IMR-90 (cell line): ENCODE results near the gene SLIT1. TPM values are rescaled to one million over a fixed set of nuclear protein-coding genes. Genes with fewer than 3 reads are reported as not detected.

Experiments
- ATAC-seq: fragments of 200-7000 bp; cut with Tn5 transposase; 2 replicates; pipeline ENCODE4 v1.9.1; 2020; ENCODE audit warnings: low read depth, mild to moderate bottlenecking, moderate library complexity
- BruUV-seq: library from RNA; stranded (reverse); fragments of 400-500 nt; replicated peaks from 2 replicates; lab custom pipeline; 2021; lab: Mats Ljungman, UMichigan
- CTCF ChIA-PET: fragments of 300-600 bp; formaldehyde crosslinking; extraction: SDS; loops from one replicate; lab custom pipeline; 2021; ENCODE audit warnings: antibody characterized with exemption; lab: Yijun Ruan, JAX
- POLR2A ChIA-PET: fragments of 300-600 bp; sonication (Branson Sonifier 250); formaldehyde crosslinking; loops from one replicate; lab custom pipeline; 2022; ENCODE audit warnings: antibody characterized with exemption; ENCODE audit not compliant: unreplicated experiment; lab: Charles Lee
- DNase-seq: peaks from one replicate; pipeline ENCODE4 v3.0.0; 2013
- H2AFZ ChIP-seq: replicated peaks from 2 replicates; pipeline ENCODE3; 2013; ENCODE audit warnings: low read length, mild to moderate bottlenecking; ENCODE audit not compliant: poor library complexity
- H2AK5ac ChIP-seq: 2 replicates; pipeline ENCODE4 v1.6.1; 2013; ENCODE audit warnings: low read depth, low read length, inconsistent platforms
- H2AK9ac ChIP-seq: replicated peaks from 2 replicates; pipeline ENCODE3; 2013; ENCODE audit warnings: mild to moderate bottlenecking, low read depth, low read length, moderate library complexity; ENCODE audit not compliant: poor library complexity
- H2BK120ac ChIP-seq: 2 replicates; pipeline ENCODE4 v1.6.1; 2013; ENCODE audit warnings: low read depth, low read length, inconsistent platforms
- H2BK15ac ChIP-seq: 3 replicates; pipeline ENCODE4 v1.6.1; 2013; ENCODE audit warnings: low read depth, low read length, inconsistent platforms
- H2BK20ac ChIP-seq: 2 replicates; pipeline ENCODE4 v1.6.1; 2013; ENCODE audit warnings: low read depth, mild to moderate bottlenecking, inconsistent platforms, low read length, moderate library complexity
- H2BK5ac ChIP-seq: 2 replicates; pipeline ENCODE4 v1.6.1; 2013; ENCODE audit warnings: mild to moderate bottlenecking, low read depth, low read length, inconsistent platforms; ENCODE audit not compliant: poor library complexity, severe bottlenecking
- H3K14ac ChIP-seq: replicated peaks from 2 replicates; pipeline ENCODE4 v1.6.1; 2013; ENCODE audit warnings: low read depth, low read length, inconsistent platforms
- H3K18ac ChIP-seq: 2 replicates; pipeline ENCODE4 v1.6.1; 2013; ENCODE audit warnings: low read depth, low read length, control low read depth
- H3K23ac ChIP-seq: 2 replicates; pipeline ENCODE4 v1.6.1; 2013; ENCODE audit warnings: low read depth, low read length, inconsistent platforms
- H3K27ac ChIP-seq: 2 replicates; pipeline ENCODE4 v1.5.1; 2013; ENCODE audit warnings: mild to moderate bottlenecking, control low read depth, low read length; ENCODE audit not compliant: insufficient read depth
- H3K27me3 ChIP-seq: 2 replicates; pipeline ENCODE4 v1.6.1; 2013; ENCODE audit warnings: low read length; ENCODE audit not compliant: control insufficient read depth, insufficient read depth
- H3K36me3 ChIP-seq: 2 replicates; pipeline ENCODE4 v1.6.1; 2013; ENCODE audit warnings: low read length, mixed read lengths; ENCODE audit not compliant: control insufficient read depth, insufficient read depth
- H3K4ac ChIP-seq: 2 replicates; pipeline ENCODE4 v1.6.1; 2013; ENCODE audit warnings: low read depth, low read length, inconsistent platforms
- H3K4me1 ChIP-seq: 2 replicates; pipeline ENCODE4 v1.6.1; 2013; ENCODE audit warnings: low read length, mixed read lengths; ENCODE audit not compliant: control insufficient read depth, insufficient read depth
- H3K4me2 ChIP-seq: 2 replicates; pipeline ENCODE4 v1.6.1; 2013; ENCODE audit warnings: low read depth, mild to moderate bottlenecking, control low read depth, low read length, moderate library complexity
- H3K4me3 ChIP-seq: 2 replicates; pipeline ENCODE4 v1.5.1; 2013; ENCODE audit warnings: low read depth, mild to moderate bottlenecking, control low read depth, low read length, moderate library complexity; ENCODE audit not compliant: insufficient read depth
- H3K56ac ChIP-seq: 2 replicates; pipeline ENCODE4 v1.6.1; 2013; ENCODE audit warnings: low read length, inconsistent platforms; ENCODE audit not compliant: insufficient read depth; ENCODE audit errors: extremely low read depth
- H3K79me1 ChIP-seq, 2 experiments: 2 replicates each; pipeline ENCODE4 v1.6.1; 2013; ENCODE audit warnings: low read length in 2 of 2, inconsistent platforms in 1 of 2, low read depth in 1 of 2
- H3K9ac ChIP-seq: 2 replicates; pipeline ENCODE4 v1.6.1; 2013; ENCODE audit warnings: low read depth, low read length, control low read depth
- H3K9me1 ChIP-seq: 2 replicates; pipeline ENCODE4 v1.6.1; 2013; ENCODE audit warnings: low read length, inconsistent platforms; ENCODE audit not compliant: insufficient read depth
- H3K9me3 ChIP-seq: 2 replicates; pipeline ENCODE4 v1.6.1; 2013; ENCODE audit warnings: low read length; ENCODE audit not compliant: control insufficient read depth, insufficient read depth
- H4K20me1 ChIP-seq: 2 replicates; pipeline ENCODE4 v1.6.1; 2013; ENCODE audit warnings: low read length, inconsistent platforms; ENCODE audit not compliant: insufficient read depth
- H4K5ac ChIP-seq: 2 replicates; pipeline ENCODE4 v1.6.1; 2013; ENCODE audit warnings: mild to moderate bottlenecking, low read depth, low read length, control low read depth
- H4K8ac ChIP-seq, 2 experiments: 2 replicates each; pipeline ENCODE4 v1.6.1; 2013; ENCODE audit warnings: low read depth in 2 of 2, low read length in 2 of 2, control low read depth in 1 of 2, inconsistent platforms in 1 of 2
- H4K91ac ChIP-seq: 2 replicates; pipeline ENCODE4 v1.6.1; 2013; ENCODE audit warnings: low read depth, low read length, inconsistent platforms; ENCODE audit not compliant: insufficient read depth
- CHD1 ChIP-seq: IDR thresholded peaks from 2 replicates; pipeline ENCODE4 v1.6.1; 2012; ENCODE audit warnings: low read depth, low read length, improper control_type of control experiment
- FOS ChIP-seq: fragments of 150-350 bp; IDR thresholded peaks from 2 replicates; pipeline ENCODE4 v1.6.1; 2016; ENCODE audit warnings: low read depth, low read length
- MAFK ChIP-seq: IDR thresholded peaks from 2 replicates; pipeline ENCODE4 v1.6.1; 2012; ENCODE audit warnings: low read depth, low read length, improper control_type of control experiment
- MAZ ChIP-seq: IDR thresholded peaks from 2 replicates; pipeline ENCODE4 v1.6.1; 2012; ENCODE audit warnings: low read depth, mild to moderate bottlenecking, low read length, improper control_type of control experiment, moderate library complexity, borderline replicate concordance
- POLR2A ChIP-seq: IDR thresholded peaks from 2 replicates; pipeline ENCODE4 v1.6.1; 2012; ENCODE audit warnings: mild to moderate bottlenecking, low read depth, low read length
- SMC3 ChIP-seq: fragments of 150-350 bp; IDR thresholded peaks from 2 replicates; pipeline ENCODE4 v1.6.1; 2016; ENCODE audit warnings: low read depth, mild to moderate bottlenecking, antibody characterized with exemption, low read length, moderate library complexity
- WGBS, 2 experiments: methylation state at CpG; one replicate each; pipeline versions ENCODE4 v1.1.5 to v1.1.7; 2013; ENCODE audit warnings: missing lambda C conversion rate in 2 of 2; ENCODE audit not compliant: insufficient read length in 1 of 2; ENCODE audit errors: extremely low coverage in 2 of 2; 5-methylcytosine and 5-hydroxymethylcytosine counted together
- dilution Hi-C: fragments of 300-500 bp; cut with HindIII; formaldehyde crosslinking; loops from one replicate; pipeline ENCODE4 v1.14.3; 2018; ENCODE audit warnings: low sequenced_read_pairs; ENCODE audit not compliant: unreplicated experiment
- in situ Hi-C: fragments of 300-500 bp; cut with MboI; formaldehyde crosslinking; loops from 3 replicates; pipeline ENCODE4 v1.14.3; 2019; ENCODE audit warnings: low sequenced_read_pairs, inconsistent platforms, mixed read lengths
- intact Hi-C: fragments of 100-400 bp; cut with micrococcal nuclease; formaldehyde crosslinking; loops from 2 replicates; pipeline ENCODE4 v1.10.0; 2022
- polyA plus RNA-seq, 3 experiments: library from polyadenylated mRNA; depleted of rRNA; stranded (reverse); fragments of >200 nt; gene quantifications; 2 replicates each; pipeline ENCODE4 v1.2.3, GENCODE V29; 2012; ENCODE audit warnings: low replicate concordance in 1 of 3
- total RNA-seq: library from RNA; depleted of rRNA; stranded (reverse); fragments of >200 nt; gene quantifications from 2 replicates; pipeline ENCODE4 v1.2.3, GENCODE V29; 2012
- TF ChIP-seq, protein P1 (sequence below): conservative IDR thresholded peaks from 2 replicates; pipeline ENCODE4 v1.5.1; 2012; ENCODE audit warnings: mild to moderate bottlenecking, low read depth, low read length, improper control_type of control experiment
- TF ChIP-seq, protein P2 (sequence below): fragments of 150-350 bp; IDR thresholded peaks from 2 replicates; pipeline ENCODE4 v1.6.1; 2016; ENCODE audit warnings: low read depth, mild to moderate bottlenecking, low read length, moderate library complexity, borderline replicate concordance

Gene SLIT1
- total and polyA plus RNA-seq, 2 of the 4 experiments (the other 2 are of a cell fraction), result under 0.01 TPM

DNA sequence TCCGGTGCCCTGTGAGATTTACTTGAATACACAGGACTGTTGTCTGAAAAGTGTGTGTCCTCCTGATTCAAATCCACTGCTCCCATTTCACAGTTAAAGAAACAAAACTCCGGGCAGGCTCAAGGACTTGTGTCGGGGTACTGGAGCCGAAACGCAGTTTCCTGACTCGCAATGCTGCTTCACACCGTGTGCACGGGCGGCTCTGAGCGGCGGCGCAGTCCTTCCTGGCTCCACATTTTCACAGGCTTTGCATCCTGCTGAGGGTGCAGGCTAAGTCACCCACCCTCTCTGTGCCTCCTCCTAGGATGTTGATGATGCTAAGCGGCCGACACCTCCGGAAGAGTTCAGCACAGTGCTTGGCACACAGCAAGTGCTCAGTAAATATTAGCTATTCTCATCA lies 65.4 kb downstream of the SLIT1 start:
- Histone ChIP-seq H2AFZ (no peak overlapping the region), H3K18ac (no peak overlapping the region), H2AK9ac (no peak overlapping the region), H2BK120ac (no peak overlapping the region), H3K9ac (no peak overlapping the region), H4K91ac (no peak overlapping the region), H3K27me3 (peaks cover 63% of the 10 kb centered on the region), H3K56ac (no peak overlapping the region), H3K9me1 (no peaks in the 10 kb centered on the region), H3K4me3 (no peak overlapping the region), H4K8ac (no peak overlapping the region), H2BK20ac (no peak overlapping the region), H4K20me1 (no peaks in the 10 kb centered on the region), H2BK15ac (no peak overlapping the region), H3K9me3 (no peaks in the 10 kb centered on the region), H2AK5ac (no peak overlapping the region), H3K14ac (no peak overlapping the region), H3K27ac (no peak overlapping the region), H3K36me3 (no peaks in the 10 kb centered on the region), H4K5ac (no peak overlapping the region), H3K4me1 (no peaks in the 10 kb centered on the region), H3K79me1 (no peaks in the 10 kb centered on the region), H3K23ac (no peak overlapping the region), H2BK5ac (no peak overlapping the region), H3K4ac (no peak overlapping the region), H3K4me2 (no peak overlapping the region)
- POLR2A ChIA-PET, result no interaction called here
- in situ Hi-C loops, result no loop called here
- CTCF ChIA-PET, result interaction anchor here (1.0 kb wide), 1 partner anchor 48 kb away, joined by 3 read pairs; no protein-coding TSS in a partner anchor
- intact Hi-C loops, result no loop called here
- no peak for ATAC-seq
- TF ChIP-seq MAFK, result no peak
- no peak for TF ChIP-seq FOS
- no peak for TF ChIP-seq CHD1
- TF ChIP-seq POLR2A, result no peak
- no peak for TF ChIP-seq MAZ
- TF ChIP-seq SMC3, result no peak
- TF ChIP-seq, protein P1, sequence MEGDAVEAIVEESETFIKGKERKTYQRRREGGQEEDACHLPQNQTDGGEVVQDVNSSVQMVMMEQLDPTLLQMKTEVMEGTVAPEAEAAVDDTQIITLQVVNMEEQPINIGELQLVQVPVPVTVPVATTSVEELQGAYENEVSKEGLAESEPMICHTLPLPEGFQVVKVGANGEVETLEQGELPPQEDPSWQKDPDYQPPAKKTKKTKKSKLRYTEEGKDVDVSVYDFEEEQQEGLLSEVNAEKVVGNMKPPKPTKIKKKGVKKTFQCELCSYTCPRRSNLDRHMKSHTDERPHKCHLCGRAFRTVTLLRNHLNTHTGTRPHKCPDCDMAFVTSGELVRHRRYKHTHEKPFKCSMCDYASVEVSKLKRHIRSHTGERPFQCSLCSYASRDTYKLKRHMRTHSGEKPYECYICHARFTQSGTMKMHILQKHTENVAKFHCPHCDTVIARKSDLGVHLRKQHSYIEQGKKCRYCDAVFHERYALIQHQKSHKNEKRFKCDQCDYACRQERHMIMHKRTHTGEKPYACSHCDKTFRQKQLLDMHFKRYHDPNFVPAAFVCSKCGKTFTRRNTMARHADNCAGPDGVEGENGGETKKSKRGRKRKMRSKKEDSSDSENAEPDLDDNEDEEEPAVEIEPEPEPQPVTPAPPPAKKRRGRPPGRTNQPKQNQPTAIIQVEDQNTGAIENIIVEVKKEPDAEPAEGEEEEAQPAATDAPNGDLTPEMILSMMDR, result no peak
- TF ChIP-seq, protein P2, sequence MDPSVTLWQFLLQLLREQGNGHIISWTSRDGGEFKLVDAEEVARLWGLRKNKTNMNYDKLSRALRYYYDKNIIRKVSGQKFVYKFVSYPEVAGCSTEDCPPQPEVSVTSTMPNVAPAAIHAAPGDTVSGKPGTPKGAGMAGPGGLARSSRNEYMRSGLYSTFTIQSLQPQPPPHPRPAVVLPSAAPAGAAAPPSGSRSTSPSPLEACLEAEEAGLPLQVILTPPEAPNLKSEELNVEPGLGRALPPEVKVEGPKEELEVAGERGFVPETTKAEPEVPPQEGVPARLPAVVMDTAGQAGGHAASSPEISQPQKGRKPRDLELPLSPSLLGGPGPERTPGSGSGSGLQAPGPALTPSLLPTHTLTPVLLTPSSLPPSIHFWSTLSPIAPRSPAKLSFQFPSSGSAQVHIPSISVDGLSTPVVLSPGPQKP, result no peak
- WGBS, 2 experiments, result 83% methylated on average over 9 of the region's 15 CpGs; no CpG with 5 or more reads in 1 of the 2 experiments
- DNase-seq, result no peak
- dilution Hi-C loops, result no loop called here
- BruUV-seq, result no TSS peak
